Mucosa of rectum (tissue), 2 donors: ENCODE measurements around the gene MIOX.

Source experiments
- H3K27ac ChIP-seq, 2 donors: one replicate each; pipeline ENCODE4 v1.7.0; 2013; ENCODE audit warnings: inconsistent platforms in 2 of 2, low read depth in 2 of 2, low read length in 2 of 2
- H3K27me3 ChIP-seq, 2 donors: one replicate each; pipeline ENCODE4 v1.7.0; 2013; ENCODE audit warnings: low read length in 2 of 2; ENCODE audit not compliant: control insufficient read depth in 2 of 2, insufficient read depth in 2 of 2
- H3K36me3 ChIP-seq, 2 donors: one replicate each; pipeline ENCODE4 v1.7.0; 2013; ENCODE audit warnings: low read length in 2 of 2; ENCODE audit not compliant: control insufficient read depth in 2 of 2, insufficient read depth in 2 of 2
- H3K4me1 ChIP-seq, 2 donors: one replicate each; pipeline ENCODE4 v1.7.0; 2013; ENCODE audit warnings: low read length in 2 of 2, mild to moderate bottlenecking in 1 of 2; ENCODE audit not compliant: control insufficient read depth in 2 of 2, insufficient read depth in 2 of 2
- H3K4me3 ChIP-seq, 2 donors: one replicate each; pipeline ENCODE4 v1.7.0; 2013; ENCODE audit warnings: low read length in 2 of 2
- H3K9ac ChIP-seq, 2 donors: one replicate each; pipeline ENCODE4 v1.7.0; 2013; ENCODE audit warnings: low read length in 2 of 2, low read depth in 1 of 2, mild to moderate bottlenecking in 1 of 2
- H3K9me3 ChIP-seq, 2 donors: one replicate each; pipeline ENCODE4 v1.7.0; 2013; ENCODE audit warnings: low read length in 2 of 2; ENCODE audit not compliant: control insufficient read depth in 2 of 2
- donor health status: healthy.
- donor health status: Normal muscosa, but diverticular disease.

The MIOX gene

DNA sequence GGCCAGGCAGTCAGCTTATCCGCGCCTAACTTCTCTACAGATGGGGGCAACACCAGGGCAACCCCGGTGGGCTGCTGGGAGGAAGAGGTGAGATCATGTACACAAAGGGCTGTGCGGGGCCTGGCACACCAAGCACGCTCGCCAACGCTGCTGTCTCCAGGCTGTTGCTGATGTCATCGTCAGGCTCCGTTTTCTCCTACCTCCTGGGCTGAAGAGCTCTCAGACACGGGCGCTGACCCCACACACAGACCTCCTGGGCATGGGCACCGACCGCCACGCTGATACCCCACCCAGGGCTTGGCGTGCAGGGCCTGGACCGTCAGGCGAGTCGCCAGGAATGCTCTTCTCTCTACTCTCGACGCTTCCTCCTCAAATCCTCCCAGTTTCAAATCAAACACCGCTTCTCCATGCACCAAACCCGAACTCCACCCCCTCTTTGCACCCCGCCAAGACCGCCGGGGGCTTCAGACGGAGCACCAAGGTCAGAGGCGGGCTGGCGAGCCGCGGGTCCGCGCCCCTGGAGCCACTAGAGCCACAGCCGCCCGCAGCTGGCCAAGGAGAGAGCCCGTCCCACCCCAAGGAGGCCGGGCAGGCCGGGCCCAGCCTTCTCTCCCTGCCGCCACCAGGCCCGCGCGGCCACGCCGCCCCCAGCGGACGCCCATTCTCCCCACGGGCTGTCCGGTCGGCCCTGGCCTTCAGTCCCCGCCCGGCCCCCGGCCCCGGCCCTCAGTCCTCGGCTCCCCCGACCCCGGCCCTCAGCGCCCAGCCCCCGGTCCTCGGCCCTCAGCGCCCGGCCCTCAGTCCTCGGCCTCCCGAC, 12.6 kb upstream of the MIOX start:
- Histone ChIP-seq H3K4me3 (peak overlapping the region; percentile 82 to 83), H3K36me3 (peaks cover 0 to 2% of the 10 kb centered on the region in 2 donors), H3K9ac (peak overlapping the region; percentile 84), H3K27me3 (no peaks in the 10 kb centered on the region), H3K4me1 (peaks cover 53 to 55% of the 10 kb centered on the region in 2 donors), H3K27ac (peak overlapping the region; percentile 65 to 72), H3K9me3 (no peaks in the 10 kb centered on the region)

DNA sequence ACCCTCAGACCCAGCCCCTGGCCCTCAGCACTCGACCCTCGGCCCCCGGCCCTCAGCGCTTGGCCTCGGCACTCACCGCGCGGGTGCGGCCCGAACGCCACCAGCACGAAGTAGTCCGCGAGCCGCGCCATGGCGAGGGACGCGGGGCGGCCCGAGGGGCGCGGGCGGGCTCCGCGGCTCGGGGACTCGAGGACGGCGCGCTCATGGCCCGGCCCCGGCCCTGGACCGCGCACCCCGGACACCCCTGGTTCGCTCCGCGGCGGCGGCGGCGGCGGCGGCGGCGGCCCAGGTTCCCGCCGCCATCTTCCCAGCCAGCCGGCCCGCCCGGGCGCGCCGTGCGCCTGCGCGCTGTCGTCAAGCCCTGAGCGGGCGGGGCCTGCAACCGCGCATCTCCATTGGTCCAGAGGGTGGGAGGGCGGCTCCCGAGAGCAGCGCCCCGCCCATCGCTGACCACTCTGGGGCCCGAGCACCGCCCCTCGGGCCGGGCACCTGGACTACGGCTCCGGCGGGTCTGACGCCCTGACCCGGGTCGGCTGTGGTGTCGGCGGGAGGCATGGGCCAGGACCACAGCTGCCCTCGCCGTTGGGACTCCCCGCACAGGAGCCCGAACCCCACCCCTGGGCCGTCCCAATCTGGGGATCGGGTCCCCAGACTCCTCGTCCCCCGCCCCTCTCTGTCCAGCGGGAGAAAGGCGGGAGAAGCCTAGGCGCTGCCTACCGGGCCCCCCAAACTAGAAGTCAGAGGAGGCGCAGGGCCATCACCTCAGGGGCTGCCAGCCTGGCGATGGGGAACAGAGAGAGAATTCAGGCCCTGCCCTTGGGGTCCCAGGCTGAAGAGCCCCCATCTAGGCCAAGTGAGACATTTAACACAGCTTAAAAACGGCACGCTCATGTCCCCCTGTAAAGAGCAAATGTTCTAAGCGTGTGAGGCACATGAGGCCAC, 11.7 kb upstream of the MIOX start, which contains the start of gene SBF1:
SBF1 (minus strand) TSS at position 326 of the 942 bp plus-strand sequence; CDS start at position 131, 195 bp downstream.
- H3K4me1 ChIP-seq = peaks cover 46% of the 10 kb centered on the region in 2 donors
- H3K27me3 ChIP-seq = peaks cover 0 to 4% of the 10 kb centered on the region in 2 donors
- no peaks in the 10 kb centered on the region for H3K9me3 ChIP-seq
- H3K9ac ChIP-seq = peak within 1 kb of the TSS; percentile 84
- H3K4me3 ChIP-seq = peak within 1 kb of the TSS; percentile 82 to 83
- H3K36me3 ChIP-seq = peaks cover 0 to 2% of the 10 kb centered on the region in 2 donors
- peak within 1 kb of the TSS; percentile 67 to 72 for H3K27ac ChIP-seq

DNA sequence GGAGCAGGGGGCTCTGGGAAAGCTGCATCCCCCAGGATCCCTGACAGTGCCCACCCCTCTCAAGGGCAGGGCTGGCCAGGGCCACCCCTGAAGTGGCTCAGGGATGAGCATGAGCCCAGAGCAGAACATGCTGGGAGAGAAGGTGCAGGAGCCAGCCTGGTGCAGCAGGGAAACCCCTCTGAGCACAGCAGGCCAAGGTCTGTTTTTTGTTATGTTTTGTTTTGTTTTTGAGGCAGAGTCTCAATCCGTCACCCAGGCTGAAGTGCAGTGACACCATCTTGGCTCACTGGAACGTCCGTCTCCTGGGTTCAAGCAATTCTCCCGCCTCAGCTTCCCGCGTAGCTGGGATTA, 11.0 kb upstream of the MIOX start:
- H3K4me1 ChIP-seq = peaks cover 39% of the 10 kb centered on the region in 2 donors
- H3K9ac ChIP-seq = peak overlapping the region; percentile 63 to 84
- no peak overlapping the region for H3K27ac ChIP-seq
- peaks cover 6 to 7% of the 10 kb centered on the region in 2 donors for H3K27me3 ChIP-seq
- H3K4me3 ChIP-seq = peak overlapping the region; percentile 67 to 68
- H3K36me3 ChIP-seq = peaks cover 0 to 2% of the 10 kb centered on the region in 2 donors
- no peaks in the 10 kb centered on the region for H3K9me3 ChIP-seq

DNA sequence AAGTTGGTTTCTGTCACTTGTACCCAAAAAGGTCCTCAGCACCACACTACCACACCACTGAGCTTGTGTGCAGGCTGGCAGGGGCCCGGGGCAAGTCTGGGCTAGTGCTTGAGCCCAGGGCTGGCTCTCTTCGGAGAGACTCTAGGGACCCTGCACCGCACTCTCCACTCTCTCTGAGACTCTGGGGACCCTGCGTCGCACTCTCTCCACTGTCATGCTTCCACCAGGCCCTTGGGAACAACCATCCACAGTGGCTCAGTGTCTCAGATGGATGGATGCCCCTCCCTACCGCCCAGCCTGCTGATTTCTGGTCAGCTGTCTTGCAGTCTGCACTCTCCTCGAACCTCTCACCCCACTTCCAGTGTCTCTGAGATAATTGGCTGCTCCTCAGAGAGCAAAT, 9.8 kb upstream of the MIOX start:
- H3K27ac ChIP-seq = no peak overlapping the region
- H3K4me1 ChIP-seq = peaks cover 32% of the 10 kb centered on the region in 2 donors
- H3K27me3 ChIP-seq = peaks cover 6 to 7% of the 10 kb centered on the region in 2 donors
- H3K36me3 ChIP-seq = peaks cover 0 to 2% of the 10 kb centered on the region in 2 donors
- no peak overlapping the region for H3K9ac ChIP-seq
- H3K9me3 ChIP-seq = no peaks in the 10 kb centered on the region
- no peak overlapping the region for H3K4me3 ChIP-seq

DNA sequence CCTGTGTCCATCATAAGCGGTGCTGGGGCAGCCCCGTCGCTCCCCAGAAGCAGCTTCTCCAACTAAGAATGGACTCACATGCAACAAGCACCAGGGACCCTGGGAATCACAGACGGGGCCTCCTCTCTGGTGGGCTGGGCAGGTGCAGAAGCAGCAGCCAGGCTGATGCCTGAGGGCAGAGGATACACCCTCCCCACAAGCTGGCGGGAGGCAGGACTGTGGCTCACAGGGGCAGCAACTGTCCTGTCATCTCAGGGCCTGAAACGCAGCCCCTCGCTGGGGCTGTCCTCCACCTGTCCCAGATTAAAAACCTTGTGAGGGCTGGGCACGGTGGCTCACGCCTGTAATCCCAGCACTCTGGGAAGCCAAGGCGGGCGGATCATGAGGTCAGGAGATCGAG, 8.7 kb upstream of the MIOX start:
- H3K9ac ChIP-seq = no peak overlapping the region
- H3K27me3 ChIP-seq = peaks cover 6 to 8% of the 10 kb centered on the region in 2 donors
- H3K9me3 ChIP-seq = no peaks in the 10 kb centered on the region
- no peaks in the 10 kb centered on the region for H3K36me3 ChIP-seq
- no peak overlapping the region for H3K4me3 ChIP-seq
- H3K27ac ChIP-seq = no peak overlapping the region
- H3K4me1 ChIP-seq = peaks cover 24 to 25% of the 10 kb centered on the region in 2 donors

DNA sequence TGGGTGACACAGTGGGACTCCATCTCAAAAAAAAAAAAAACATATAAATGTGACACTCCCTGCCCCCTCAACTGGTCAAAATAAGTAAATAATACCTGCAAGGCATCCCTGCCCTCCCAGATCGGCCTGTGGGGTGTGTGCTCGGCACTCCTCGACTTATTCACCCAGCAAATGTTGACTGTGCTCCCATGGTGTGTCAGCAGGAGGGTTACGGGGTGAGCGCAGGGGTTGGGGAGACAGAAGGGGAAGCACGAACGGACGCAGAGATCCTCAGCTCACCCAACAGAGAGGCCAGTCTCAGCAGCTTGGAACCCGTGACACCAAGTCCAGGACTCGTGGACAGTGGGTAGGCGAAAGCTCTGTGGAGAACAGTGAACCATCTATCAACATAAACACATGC, 6.9 kb upstream of the MIOX start:
- peaks cover 17 to 26% of the 10 kb centered on the region in 2 donors for H3K4me1 ChIP-seq
- H3K27ac ChIP-seq = no peak overlapping the region
- H3K9ac ChIP-seq = no peak overlapping the region
- no peak overlapping the region for H3K4me3 ChIP-seq
- no peaks in the 10 kb centered on the region for H3K9me3 ChIP-seq
- no peaks in the 10 kb centered on the region for H3K36me3 ChIP-seq
- peaks cover 6 to 8% of the 10 kb centered on the region in 2 donors for H3K27me3 ChIP-seq

DNA sequence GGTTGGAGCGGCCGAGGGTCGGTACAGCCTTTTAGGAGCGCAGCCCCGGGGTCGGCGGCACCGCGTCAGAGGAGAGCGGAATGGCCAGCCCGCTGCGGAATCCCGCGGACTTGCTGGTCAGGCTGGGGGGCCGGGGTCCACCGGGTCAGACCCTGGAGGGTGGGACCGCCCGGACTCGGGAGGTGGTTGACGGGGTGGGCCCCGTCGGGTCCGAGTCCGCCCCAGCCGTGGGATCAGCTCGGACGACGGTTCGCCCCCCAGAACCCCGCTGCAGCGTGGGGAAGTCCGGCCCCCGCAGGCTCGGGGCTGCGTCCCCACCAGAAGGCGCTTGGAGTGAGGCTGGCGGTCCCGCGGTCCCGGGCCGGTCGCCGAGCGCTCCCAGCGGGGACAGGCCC, 5.6 kb upstream of the MIOX start:
- Histone ChIP-seq H3K27ac (no peak overlapping the region), H3K9me3 (no peaks in the 10 kb centered on the region), H3K4me3 (peak overlapping the region; percentile 20 to 54), H3K27me3 (peaks cover 6 to 8% of the 10 kb centered on the region in 2 donors), H3K9ac (peak overlapping the region in 1 of 2 donors; percentile 57), H3K36me3 (no peaks in the 10 kb centered on the region), H3K4me1 (peaks cover 13 to 21% of the 10 kb centered on the region in 2 donors)

DNA sequence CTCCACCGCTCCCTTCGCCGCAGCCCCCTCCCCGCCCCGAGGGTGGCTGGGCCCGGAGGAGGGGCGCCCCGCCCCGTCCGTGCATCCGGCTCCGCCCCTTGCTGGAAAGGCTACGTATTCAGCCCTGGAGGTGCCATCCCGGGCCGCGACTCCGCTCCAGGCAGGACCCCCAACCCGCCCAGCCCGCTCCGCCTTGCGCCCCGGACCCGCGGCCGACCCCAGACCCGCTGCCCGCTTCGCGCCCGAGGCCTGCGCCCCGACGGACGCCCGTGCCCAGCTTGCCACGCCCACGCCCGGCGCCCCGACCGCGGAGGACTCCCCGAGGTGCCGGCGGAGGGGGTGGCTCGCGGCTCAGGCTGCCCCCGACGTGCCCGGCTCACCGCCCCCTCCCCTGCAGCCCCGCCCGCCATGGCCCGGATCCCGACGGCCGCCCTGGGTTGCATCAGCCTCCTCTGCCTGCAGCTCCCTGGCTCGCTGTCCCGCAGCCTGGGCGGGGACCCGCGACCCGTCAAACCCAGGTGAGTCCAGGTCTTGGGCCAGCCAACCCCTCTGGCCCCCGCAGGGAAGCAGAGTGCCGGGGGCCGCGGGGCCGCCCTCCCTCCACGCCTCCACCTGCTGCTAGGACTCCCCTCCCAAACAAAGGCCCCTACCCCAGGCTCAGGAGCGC, 5.1 kb upstream of the MIOX start, which contains the start of gene ADM2:
ADM2 (plus strand) TSS at position 104 of the 667 bp plus-strand sequence; CDS start at position 409, 305 bp downstream.
- Histone ChIP-seq H3K27me3 (peaks cover 6 to 8% of the 10 kb centered on the region in 2 donors), H3K9me3 (no peaks in the 10 kb centered on the region), H3K4me1 (peaks cover 13 to 21% of the 10 kb centered on the region in 2 donors), H3K9ac (peak within 1 kb of the TSS in 1 of 2 donors; percentile 57), H3K36me3 (no peaks in the 10 kb centered on the region), H3K27ac (no peak within 1 kb of the TSS), H3K4me3 (peak within 1 kb of the TSS; percentile 52 to 54)

DNA sequence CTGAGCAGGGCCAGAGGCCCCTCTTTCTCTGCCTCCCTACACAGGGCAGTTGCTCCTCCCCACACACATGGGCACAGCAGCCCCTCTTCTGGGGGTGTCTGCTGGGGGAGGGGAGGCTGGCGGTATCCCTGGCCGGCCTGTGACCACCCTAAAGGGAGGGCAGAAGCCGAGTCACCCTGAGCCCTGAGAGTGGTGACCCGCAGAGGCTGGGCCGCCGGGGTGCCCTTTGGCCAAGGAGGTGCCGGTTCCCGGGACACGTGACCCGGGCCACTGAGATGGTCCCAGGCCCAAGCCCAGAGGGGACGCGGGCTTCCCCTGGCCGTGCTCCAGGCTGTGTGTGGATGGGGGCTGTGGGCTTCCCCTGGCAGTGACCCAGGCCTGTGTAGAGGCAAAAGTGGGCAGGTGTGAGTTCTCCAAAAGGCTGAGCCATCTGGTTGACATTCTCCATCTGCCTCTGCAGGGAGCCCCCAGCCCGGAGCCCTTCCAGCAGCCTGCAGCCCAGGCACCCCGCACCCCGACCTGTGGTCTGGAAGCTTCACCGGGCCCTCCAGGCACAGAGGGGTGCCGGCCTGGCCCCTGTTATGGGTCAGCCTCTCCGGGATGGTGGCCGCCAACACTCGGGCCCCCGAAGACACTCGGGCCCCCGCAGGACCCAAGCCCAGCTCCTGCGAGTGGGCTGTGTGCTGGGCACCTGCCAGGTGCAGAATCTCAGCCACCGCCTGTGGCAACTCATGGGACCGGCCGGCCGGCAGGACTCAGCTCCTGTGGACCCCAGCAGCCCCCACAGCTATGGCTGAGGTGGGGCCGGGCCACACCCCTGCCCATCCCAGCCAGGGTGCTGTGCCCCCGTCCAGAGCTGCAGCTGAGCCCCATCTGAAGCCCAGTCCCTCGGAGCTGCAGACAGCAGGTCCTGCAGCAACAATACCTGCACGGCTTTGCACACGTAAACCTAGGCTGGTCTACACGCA, 4.3 kb upstream of the MIOX start:
- Histone ChIP-seq H3K4me3 (peak overlapping the region; percentile 52 to 54), H3K9ac (peak overlapping the region in 1 of 2 donors; percentile 57), H3K27me3 (peaks cover 6 to 8% of the 10 kb centered on the region in 2 donors), H3K9me3 (no peaks in the 10 kb centered on the region), H3K27ac (no peak overlapping the region), H3K36me3 (no peaks in the 10 kb centered on the region), H3K4me1 (peaks cover 13 to 21% of the 10 kb centered on the region in 2 donors)
